ENCODE data around the gene ATP2B2.

The ATP2B2 gene

DNA sequence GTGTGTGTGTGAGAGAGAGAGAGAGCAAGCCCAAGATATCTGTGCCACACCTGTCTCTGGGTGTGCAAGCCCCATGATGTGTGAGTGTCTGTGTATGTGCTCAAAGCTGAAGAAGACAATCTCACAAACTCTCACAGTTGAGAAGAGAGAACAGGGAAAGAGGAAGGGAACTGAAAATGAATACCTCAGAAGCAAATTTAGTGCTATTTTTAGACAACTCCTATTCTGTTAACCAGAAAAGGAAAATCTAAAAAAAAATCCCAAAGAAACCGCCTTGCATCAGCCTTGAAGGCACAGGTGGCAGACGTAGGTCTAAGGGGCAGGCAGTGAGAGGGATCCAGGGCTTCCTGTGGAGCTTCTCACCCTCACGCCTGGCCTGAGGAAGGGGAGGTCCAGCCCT is 47.8 kb downstream of the ATP2B2 start:
- no peaks in the 10 kb centered on the region for H3K9me3 ChIP-seq (ENCODE audit: severe bottlenecking)
- no peaks in the 10 kb centered on the region for H3K36me3 ChIP-seq (ENCODE audit: low read depth)
- ATAC-seq (ENCODE audit: low read depth) (no peak), DNase-seq (ENCODE audit: low spot score) (no peak)
- no peak for TF ChIP-seq CTCF (IDR thresholded peaks at IDR 0.05; ENCODE audit: poor library complexity, severe bottlenecking)
- no peak overlapping the region for H3K27ac ChIP-seq (ENCODE audit: poor library complexity, severe bottlenecking)
- H3K27me3 ChIP-seq (ENCODE audit: insufficient read depth, poor library complexity, severe bottlenecking): no peaks in the 10 kb centered on the region
- H3K4me3 ChIP-seq (ENCODE audit: severe bottlenecking): no peak overlapping the region
- no peaks in the 10 kb centered on the region for H3K4me1 ChIP-seq (ENCODE audit: insufficient read depth, poor library complexity, severe bottlenecking)

GRCh38 chr3:10456981-10457380 is 48.4 kb downstream of the ATP2B2 start:
- Histone ChIP-seq H3K9me3 (ENCODE audit: severe bottlenecking) (no peaks in the 10 kb centered on the region), H3K27ac (ENCODE audit: poor library complexity, severe bottlenecking) (no peak overlapping the region), H3K4me1 (ENCODE audit: insufficient read depth, poor library complexity, severe bottlenecking) (no peaks in the 10 kb centered on the region), H3K36me3 (ENCODE audit: low read depth) (no peaks in the 10 kb centered on the region), H3K4me3 (ENCODE audit: severe bottlenecking) (no peak overlapping the region), H3K27me3 (ENCODE audit: insufficient read depth, poor library complexity, severe bottlenecking) (no peaks in the 10 kb centered on the region)
- TF ChIP-seq CTCF (IDR thresholded peaks at IDR 0.05; ENCODE audit: poor library complexity, severe bottlenecking): no peak
- ATAC-seq (ENCODE audit: low read depth) (no peak), DNase-seq (ENCODE audit: low spot score) (no peak)

GRCh38 chr3:10455545-10455914 is 49.9 kb downstream of the ATP2B2 start:
- ATAC-seq (ENCODE audit: low read depth) (no peak), DNase-seq (ENCODE audit: low spot score) (no peak)
- no peak overlapping the region for H3K27ac ChIP-seq (ENCODE audit: poor library complexity, severe bottlenecking)
- H3K36me3 ChIP-seq (ENCODE audit: low read depth): no peaks in the 10 kb centered on the region
- H3K4me1 ChIP-seq (ENCODE audit: insufficient read depth, poor library complexity, severe bottlenecking): no peaks in the 10 kb centered on the region
- no peak for TF ChIP-seq CTCF (IDR thresholded peaks at IDR 0.05; ENCODE audit: poor library complexity, severe bottlenecking)
- peaks cover 5% of the 10 kb centered on the region for H3K27me3 ChIP-seq (ENCODE audit: insufficient read depth, poor library complexity, severe bottlenecking)
- no peak overlapping the region for H3K4me3 ChIP-seq (ENCODE audit: severe bottlenecking)
- no peaks in the 10 kb centered on the region for H3K9me3 ChIP-seq (ENCODE audit: severe bottlenecking)

- H3K4me1 ChIP-seq (ENCODE audit: insufficient read depth, poor library complexity, severe bottlenecking): no peaks in the 10 kb centered on the region
- no peaks in the 10 kb centered on the region for H3K9me3 ChIP-seq (ENCODE audit: severe bottlenecking)
- H3K4me3 ChIP-seq (ENCODE audit: severe bottlenecking): no peak overlapping the region
- H3K27ac ChIP-seq (ENCODE audit: poor library complexity, severe bottlenecking): no peak overlapping the region
- DNase-seq (ENCODE audit: low spot score) (no peak), ATAC-seq (ENCODE audit: low read depth) (no peak)
- peaks cover 6% of the 10 kb centered on the region for H3K27me3 ChIP-seq (ENCODE audit: insufficient read depth, poor library complexity, severe bottlenecking)
- no peaks in the 10 kb centered on the region for H3K36me3 ChIP-seq (ENCODE audit: low read depth)
- no peak for TF ChIP-seq CTCF (IDR thresholded peaks at IDR 0.05; ENCODE audit: poor library complexity, severe bottlenecking)
Measured at GRCh38 chr3:10454907-10455544, 50.4 kb downstream of the ATP2B2 start.

GRCh38 chr3:10453431-10454163 is 51.8 kb downstream of the ATP2B2 start:
- H3K27ac ChIP-seq (ENCODE audit: poor library complexity, severe bottlenecking): no peak overlapping the region
- H3K27me3 ChIP-seq (ENCODE audit: insufficient read depth, poor library complexity, severe bottlenecking): peaks cover 6% of the 10 kb centered on the region
- no peak for TF ChIP-seq CTCF (IDR thresholded peaks at IDR 0.05; ENCODE audit: poor library complexity, severe bottlenecking)
- H3K9me3 ChIP-seq (ENCODE audit: severe bottlenecking): no peaks in the 10 kb centered on the region
- no peak for ATAC-seq (ENCODE audit: low read depth)
- H3K36me3 ChIP-seq (ENCODE audit: low read depth): no peaks in the 10 kb centered on the region
- H3K4me1 ChIP-seq (ENCODE audit: insufficient read depth, poor library complexity, severe bottlenecking): no peaks in the 10 kb centered on the region
- no peak for DNase-seq (ENCODE audit: low spot score)
- no peak overlapping the region for H3K4me3 ChIP-seq (ENCODE audit: severe bottlenecking)

Data from RWPE2 (cell line).